Measurements from ENCODE around the gene SPG11. TPM values are rescaled to one million over a fixed set of nuclear protein-coding genes. Genes with fewer than 3 reads are reported as not detected.

The SPG11 gene
- total RNA-seq, 4 donors from 2014 or later: 123 to 182 (median 168) TPM

- H3K4me1 ChIP-seq: peaks cover 8 to 10% of the 10 kb centered on the region in 2 donors
- no peak for DNase-seq
- no peak overlapping the region for H3K27ac ChIP-seq
- TF ChIP-seq POLR2A (IDR thresholded peaks at IDR 0.05): no peak
- TF ChIP-seq CTCF (IDR thresholded peaks at IDR 0.05): no peak
- H3K4me3 ChIP-seq (replicated peaks in 1 of 3): no peak overlapping the region
- no peaks in the 10 kb centered on the region for H3K27me3 ChIP-seq
- peaks cover 9 to 27% of the 10 kb centered on the region in 2 donors for H3K36me3 ChIP-seq
- H3K9me3 ChIP-seq: no peaks in the 10 kb centered on the region
- intact Hi-C loops (cut with DNase I): no loop called here
Measured at GRCh38 chr15:44657378-44657777, 6.1 kb downstream of the SPG11 start.

GRCh38 chr15:44656913-44657312, 6.5 kb downstream of the SPG11 start:
- 91 to 93% methylated on average over 3 of the region's 3 CpGs for WGBS, 2 donors
- TF ChIP-seq POLR2A (IDR thresholded peaks at IDR 0.05) (no peak), CTCF (IDR thresholded peaks at IDR 0.05) (no peak)
- Histone ChIP-seq H3K4me3 (replicated peaks in 1 of 3) (no peak overlapping the region), H3K9me3 (no peaks in the 10 kb centered on the region), H3K4me1 (peaks cover 6 to 8% of the 10 kb centered on the region in 2 donors), H3K27me3 (no peaks in the 10 kb centered on the region), H3K36me3 (peaks cover 9 to 27% of the 10 kb centered on the region in 2 donors), H3K27ac (no peak overlapping the region)
- DNase-seq: no peak
- intact Hi-C loops (cut with DNase I): no loop called here

GRCh38 chr15:44656298-44656697, 7.2 kb downstream of the SPG11 start:
- Histone ChIP-seq H3K27ac (no peak overlapping the region), H3K4me3 (replicated peaks in 1 of 3) (no peak overlapping the region), H3K36me3 (peaks cover 13 to 33% of the 10 kb centered on the region in 2 donors), H3K27me3 (no peaks in the 10 kb centered on the region), H3K9me3 (no peaks in the 10 kb centered on the region), H3K4me1 (peaks cover 3 to 11% of the 10 kb centered on the region in 2 donors)
- intact Hi-C loops (cut with DNase I): no loop called here
- no peak for DNase-seq
- TF ChIP-seq POLR2A (IDR thresholded peaks at IDR 0.05): no peak
- TF ChIP-seq CTCF (IDR thresholded peaks at IDR 0.05): no peak
- WGBS, 2 donors: 68 to 69% methylated on average over 1 of the region's 1 CpG

GRCh38 chr15:44654858-44655257, 8.6 kb downstream of the SPG11 start:
- Histone ChIP-seq H3K27ac (no peak overlapping the region), H3K4me1 (peaks cover 0 to 11% of the 10 kb centered on the region in 2 donors), H3K27me3 (no peaks in the 10 kb centered on the region), H3K36me3 (peaks cover 21 to 36% of the 10 kb centered on the region in 2 donors), H3K4me3 (replicated peaks in 1 of 3) (no peak overlapping the region), H3K9me3 (no peaks in the 10 kb centered on the region)
- intact Hi-C loops (cut with DNase I): no loop called here
- 94 to 96% methylated on average over 6 of the region's 6 CpGs for WGBS, 2 donors
- TF ChIP-seq CTCF (IDR thresholded peaks at IDR 0.05) (no peak), POLR2A (IDR thresholded peaks at IDR 0.05) (no peak)
- DNase-seq: no peak

- Histone ChIP-seq H3K9me3 (no peaks in the 10 kb centered on the region), H3K27ac (no peak overlapping the region), H3K4me3 (replicated peaks in 1 of 3) (no peak overlapping the region), H3K36me3 (peaks cover 32 to 42% of the 10 kb centered on the region in 2 donors), H3K27me3 (no peaks in the 10 kb centered on the region), H3K4me1 (peaks cover 0 to 3% of the 10 kb centered on the region in 2 donors)
- no peak for TF ChIP-seq POLR2A (IDR thresholded peaks at IDR 0.05)
- TF ChIP-seq CTCF (IDR thresholded peaks at IDR 0.05): no peak
- DNase-seq: no peak
- intact Hi-C loops (cut with DNase I): no loop called here
Measured at GRCh38 chr15:44647637-44648036, 15.8 kb downstream of the SPG11 start.

Measured in thyroid gland (tissue), 4 donors.